ENCODE measurements around the gene OSBPL10. TPM values are rescaled to one million over a fixed set of nuclear protein-coding genes. Genes with fewer than 3 reads are reported as not detected.

OSBPL10 gene
- total RNA-seq, 1 experiment from 2014 or later = 48.0 TPM

DNA sequence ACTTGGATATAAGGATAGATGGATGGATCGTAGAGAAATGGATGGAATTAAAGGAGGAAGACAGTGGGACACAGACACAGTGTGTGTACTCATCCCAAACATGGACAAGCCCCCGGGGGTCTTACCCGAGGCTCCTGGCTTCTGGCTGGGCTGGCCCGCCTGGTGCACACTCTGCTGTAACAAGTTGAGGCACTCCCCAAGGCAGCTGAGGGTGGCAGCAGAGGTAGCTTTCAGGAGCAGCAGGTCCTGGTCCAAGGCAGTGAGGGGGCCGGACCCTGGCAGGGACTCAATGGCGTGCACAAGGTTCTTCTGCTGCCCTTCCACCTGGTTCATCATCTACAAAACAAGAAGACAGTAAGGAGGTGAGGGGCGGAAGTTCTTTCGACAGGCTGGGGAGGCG lies 233.3 kb downstream of the OSBPL10 start:
- Histone ChIP-seq H3K4me2 (ENCODE audit: low read length) (no peak overlapping the region), H3K36me3 (ENCODE audit: low read depth, low read length) (no peaks in the 10 kb centered on the region), H4K20me1 (ENCODE audit: low read length) (no peaks in the 10 kb centered on the region), H2AFZ (ENCODE audit: low read length) (no peak overlapping the region), H3K79me2 (ENCODE audit: low read length) (no peaks in the 10 kb centered on the region), H3K27me3 (ENCODE audit: low read length) (no peaks in the 10 kb centered on the region), H3K9ac (ENCODE audit: low read length) (no peak overlapping the region), H3K9me2 (replicated peaks; ENCODE audit: low read length) (no peaks in the 10 kb centered on the region), H3F3A (ENCODE audit: low read length, unreplicated experiment) (no peaks in the 10 kb centered on the region), H3K9me3 (ENCODE audit: low read length) (no peaks in the 10 kb centered on the region), H3K4me3 (ENCODE audit: low read length) (no peak overlapping the region), H3K4me1 (ENCODE audit: insufficient read depth, low read length) (no peaks in the 10 kb centered on the region), H3K27ac (ENCODE audit: low read length) (no peak overlapping the region)
- BruUV-seq (replicated peaks) = no TSS peak
- TF ChIP-seq EZH2 (IDR thresholded peaks at IDR 0.05; ENCODE audit: low read length, unreplicated experiment) = no peak
- TF ChIP-seq EZH2phosphoT487 (IDR thresholded peaks at IDR 0.05; ENCODE audit: borderline replicate concordance, low read length) = no peak
- no peak for DNase-seq
- CTCF ChIA-PET = no interaction called here
- POLR2A ChIA-PET (ENCODE audit: unreplicated experiment) = no interaction called here
- no peak for ATAC-seq
- intact Hi-C loops (cut with micrococcal nuclease) = no loop called here

DNA sequence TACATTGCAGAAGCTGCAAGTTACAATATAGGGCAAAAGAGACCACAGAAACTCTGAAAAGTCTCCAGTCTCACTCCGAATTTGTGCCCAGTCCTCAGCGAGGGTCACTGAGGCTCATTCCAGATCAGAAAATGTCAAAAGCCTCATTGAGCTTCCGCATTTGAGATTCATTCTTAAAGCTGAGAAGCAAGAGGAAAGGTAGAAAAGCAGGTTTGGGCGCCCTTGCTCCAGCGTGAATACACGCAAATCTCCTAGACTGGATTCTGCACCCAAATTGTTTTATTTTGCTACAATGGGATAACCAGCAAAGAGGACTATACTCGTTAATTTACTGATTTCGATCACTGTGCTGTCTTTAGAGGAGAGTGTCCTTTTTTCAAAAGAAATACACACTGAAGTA lies 236.1 kb downstream of the OSBPL10 start:
- no peak overlapping the region for H3K4me2 ChIP-seq (ENCODE audit: low read length)
- H4K20me1 ChIP-seq (ENCODE audit: low read length) = no peaks in the 10 kb centered on the region
- no peak overlapping the region for H2AFZ ChIP-seq (ENCODE audit: low read length)
- no peaks in the 10 kb centered on the region for H3K79me2 ChIP-seq (ENCODE audit: low read length)
- no peaks in the 10 kb centered on the region for H3K9me3 ChIP-seq (ENCODE audit: low read length)
- H3K36me3 ChIP-seq (ENCODE audit: low read depth, low read length) = no peaks in the 10 kb centered on the region
- H3K27me3 ChIP-seq (ENCODE audit: low read length) = no peaks in the 10 kb centered on the region
- no peak overlapping the region for H3K4me3 ChIP-seq (ENCODE audit: low read length)
- no peaks in the 10 kb centered on the region for H3F3A ChIP-seq (ENCODE audit: low read length, unreplicated experiment)
- CTCF ChIA-PET = no interaction called here
- TSS peak; percentile 8 for BruUV-seq (replicated peaks)
- TF ChIP-seq EZH2phosphoT487 (IDR thresholded peaks at IDR 0.05; ENCODE audit: borderline replicate concordance, low read length) = no peak
- TF ChIP-seq EZH2 (IDR thresholded peaks at IDR 0.05; ENCODE audit: low read length, unreplicated experiment) = no peak
- no peak for TF ChIP-seq CTCF (conservative IDR thresholded peaks at IDR 0.05; ENCODE audit: low read depth, low read length)
- H3K9me2 ChIP-seq (replicated peaks; ENCODE audit: low read length) = no peaks in the 10 kb centered on the region
- H3K27ac ChIP-seq (ENCODE audit: low read length) = no peak overlapping the region
- intact Hi-C loops (cut with micrococcal nuclease) = no loop called here
- no peaks in the 10 kb centered on the region for H3K4me1 ChIP-seq (ENCODE audit: insufficient read depth, low read length)
- DNase-seq (no peak), ATAC-seq (no peak)
- POLR2A ChIA-PET (ENCODE audit: unreplicated experiment) = no interaction called here
- no peak overlapping the region for H3K9ac ChIP-seq (ENCODE audit: low read length)

- ATAC-seq (no peak), DNase-seq (no peak)
- no peak overlapping the region for H3K27ac ChIP-seq (ENCODE audit: low read length)
- H3K4me3 ChIP-seq (ENCODE audit: low read length) = no peak overlapping the region
- H4K20me1 ChIP-seq (ENCODE audit: low read length) = no peaks in the 10 kb centered on the region
- BruUV-seq (replicated peaks) = no TSS peak
- no peak overlapping the region for H3K9ac ChIP-seq (ENCODE audit: low read length)
- no peaks in the 10 kb centered on the region for H3K27me3 ChIP-seq (ENCODE audit: low read length)
- no peaks in the 10 kb centered on the region for H3K79me2 ChIP-seq (ENCODE audit: low read length)
- intact Hi-C loops (cut with micrococcal nuclease) = no loop called here
- no peaks in the 10 kb centered on the region for H3K9me3 ChIP-seq (ENCODE audit: low read length)
- no peaks in the 10 kb centered on the region for H3K9me2 ChIP-seq (replicated peaks; ENCODE audit: low read length)
- TF ChIP-seq EZH2 (IDR thresholded peaks at IDR 0.05; ENCODE audit: low read length, unreplicated experiment) (no peak), CTCF (conservative IDR thresholded peaks at IDR 0.05; ENCODE audit: low read depth, low read length) (no peak), EZH2phosphoT487 (IDR thresholded peaks at IDR 0.05; ENCODE audit: borderline replicate concordance, low read length) (no peak)
- H3K4me1 ChIP-seq (ENCODE audit: insufficient read depth, low read length) = no peaks in the 10 kb centered on the region
- no peaks in the 10 kb centered on the region for H3F3A ChIP-seq (ENCODE audit: low read length, unreplicated experiment)
- no peak overlapping the region for H2AFZ ChIP-seq (ENCODE audit: low read length)
- CTCF ChIA-PET = no interaction called here
- H3K4me2 ChIP-seq (ENCODE audit: low read length) = no peak overlapping the region
- POLR2A ChIA-PET (ENCODE audit: unreplicated experiment) = no interaction called here
- no peaks in the 10 kb centered on the region for H3K36me3 ChIP-seq (ENCODE audit: low read depth, low read length)
Measured at GRCh38 chr3:31743331-31744089, 237.6 kb downstream of the OSBPL10 start.

Measured in PC-3 (cell line).